Adipose tissue (tissue), 3 donors: Measurements from ENCODE around the gene DOCK2. TPM values are rescaled to one million over a fixed set of nuclear protein-coding genes. Genes with fewer than 3 reads are reported as not detected.
"Not testable (repeated sequence)": the region's sequence is repeated elsewhere in the genome, so short reads cannot be mapped to it uniquely, and the experiment has no call there.

Experiments used
- H3K27ac ChIP-seq: one replicate; pipeline ENCODE4 v1.5.1; 2013; ENCODE audit warnings: low read depth, low read length
- WGBS, 3 donors: extraction: QIAGEN DNeasy Blood & Tissue Kit; methylation state at CpG; one replicate each; pipeline ENCODE4 v1.1.7; 2013; 5-methylcytosine and 5-hydroxymethylcytosine counted together
- polyA plus RNA-seq, 3 donors: library from polyadenylated mRNA; stranded (reverse); fragments of 200-250 nt; gene quantifications; one replicate each; pipeline ENCODE4 v1.2.3, GENCODE V29; 2013
- donor health status: healthy with polysubstance abuse.
- donor health status: Bipolar disorder and iron deficiency.
- donor health status: healthy.

The DOCK2 gene
- polyA plus RNA-seq, 3 donors: 1.3 to 7.0 (median 6.8) TPM

- WGBS, 3 donors: 67 to 100% (median 72%) methylated on average over 2 of the region's 2 CpGs
- no peak overlapping the region for H3K27ac ChIP-seq
Observed at GRCh38 chr5:169796731-169797130, 159.7 kb downstream of the DOCK2 start.

DNA sequence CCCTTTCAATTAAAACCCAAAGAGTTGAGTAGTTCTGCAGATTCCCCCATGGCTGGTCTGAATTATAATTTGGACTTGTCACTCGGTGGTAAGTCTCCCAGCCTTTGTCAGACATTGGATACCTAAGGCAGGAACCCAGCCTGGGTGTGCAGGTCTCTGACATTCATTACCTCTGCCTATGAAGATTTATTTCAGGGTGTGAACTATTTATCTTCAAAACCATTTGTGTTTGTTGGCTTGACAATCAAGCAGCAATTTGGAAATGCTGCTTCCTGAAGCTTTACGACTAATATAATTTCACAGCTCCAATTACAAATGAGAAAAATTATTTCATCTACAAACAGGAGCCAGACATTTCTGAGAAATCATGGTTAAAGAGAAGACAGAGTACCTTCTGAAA is 160.5 kb downstream of the DOCK2 start:
- WGBS, 3 donors: 67 to 85% (median 77%) methylated on average over 2 of the region's 2 CpGs
- no peak overlapping the region for H3K27ac ChIP-seq

DNA sequence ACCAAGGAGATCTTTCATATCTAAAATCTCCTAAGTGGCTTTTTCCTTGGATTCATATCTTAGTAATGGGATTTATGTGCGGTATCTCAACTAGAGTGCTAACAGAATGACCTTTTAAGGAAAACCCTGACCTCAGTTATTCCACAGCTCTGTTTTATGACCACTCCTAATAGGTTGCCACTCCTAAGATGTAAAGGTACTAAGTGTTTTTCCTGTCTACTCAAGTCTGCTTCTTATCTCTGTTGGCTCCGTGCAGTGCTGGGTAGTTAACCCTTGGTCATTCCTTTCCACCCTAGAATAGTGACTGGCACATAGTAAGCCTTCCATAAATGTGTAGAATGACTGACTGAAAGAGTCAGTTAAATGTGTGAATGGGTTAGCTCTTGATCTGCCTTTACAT is 161.4 kb downstream of the DOCK2 start:
- H3K27ac ChIP-seq: no peak overlapping the region
- 48 to 73% (median 54%) methylated on average over 2 of the region's 2 CpGs for WGBS, 3 donors

- 83 to 94% (median 86%) methylated on average over 4 of the region's 4 CpGs for WGBS, 3 donors
Observed at GRCh38 chr5:169798906-169799660, 162.0 kb downstream of the DOCK2 start.

DNA sequence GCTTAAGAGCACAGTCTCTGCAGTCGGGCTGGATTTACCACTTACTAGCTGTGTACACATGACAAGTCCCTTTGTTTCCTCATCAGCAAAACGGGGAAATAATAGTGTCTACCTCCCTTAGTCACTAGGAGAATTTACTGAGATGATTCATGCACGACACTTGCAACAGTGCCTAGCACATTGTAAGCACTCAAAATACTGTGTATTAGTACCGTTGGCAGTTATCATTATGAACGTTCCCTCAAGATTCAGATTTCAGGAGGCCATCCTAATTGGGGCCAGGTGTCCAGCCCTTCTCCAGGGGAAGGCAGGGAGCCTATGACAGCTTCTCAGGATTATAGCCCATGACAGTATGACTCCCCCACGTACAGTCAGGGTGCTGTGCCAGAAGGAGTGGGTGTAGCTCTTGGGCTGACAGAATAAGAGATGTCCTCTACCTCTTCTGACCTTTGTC is 164.3 kb downstream of the DOCK2 start:
- no peak overlapping the region for H3K27ac ChIP-seq
- 53 to 58% (median 55%) methylated on average over 6 of the region's 6 CpGs for WGBS, 3 donors

More at GRCh38 chr5:169798906-169799660, 162.0 kb downstream of the DOCK2 start:
- no peak overlapping the region for H3K27ac ChIP-seq

GRCh38 chr5:169801781-169802180 is 164.7 kb downstream of the DOCK2 start:
- H3K27ac ChIP-seq: no peak overlapping the region
- WGBS, 3 donors: 77 to 88% (median 81%) methylated on average over 2 of the region's 2 CpGs

DNA sequence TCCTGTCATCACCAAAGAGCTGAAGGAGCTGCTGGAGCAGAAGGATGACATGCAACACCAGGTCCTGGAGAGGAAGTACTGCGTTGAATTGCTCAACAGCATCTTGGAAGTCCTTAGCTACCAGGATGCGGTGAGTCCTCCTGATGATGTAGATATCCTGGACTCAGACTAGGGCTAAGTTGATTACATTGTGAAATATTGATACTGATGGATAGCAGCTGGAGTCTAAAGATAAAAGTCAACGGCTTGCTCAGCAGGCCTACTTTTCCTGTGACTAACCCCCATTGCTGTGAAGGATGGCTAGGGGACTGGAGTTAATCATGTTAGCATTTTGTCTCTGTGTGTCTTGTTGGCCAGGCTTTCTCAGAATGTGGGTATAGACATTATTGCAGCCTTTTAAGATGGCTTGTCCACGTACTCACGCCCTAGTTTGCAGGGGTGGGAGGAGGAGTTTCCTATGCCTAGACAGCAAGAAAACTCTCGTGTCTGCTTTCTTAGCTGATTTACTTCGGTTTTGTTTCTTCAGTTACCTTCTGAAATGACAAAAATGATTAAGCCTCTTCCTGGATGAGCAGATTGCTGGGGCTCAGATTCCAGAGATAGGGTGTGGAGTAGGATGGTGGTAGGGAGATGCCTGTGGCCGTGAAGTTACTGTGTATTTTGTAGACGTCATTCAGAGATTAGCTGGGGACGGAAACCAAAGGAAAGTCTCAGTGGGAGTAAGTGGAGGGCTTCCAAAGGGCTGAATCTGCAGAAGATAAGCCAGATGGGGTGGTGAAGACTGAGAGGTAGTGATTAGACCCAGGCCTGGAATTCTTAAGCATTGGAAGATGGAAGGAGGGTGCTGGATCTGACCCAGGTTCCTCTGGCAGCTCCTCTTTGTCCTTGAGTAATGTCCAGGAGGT is 166.3 kb downstream of the DOCK2 start:
- no peak overlapping the region for H3K27ac ChIP-seq
- 26 to 51% (median 28%) methylated on average over 10 of the region's 10 CpGs for WGBS, 3 donors

DNA sequence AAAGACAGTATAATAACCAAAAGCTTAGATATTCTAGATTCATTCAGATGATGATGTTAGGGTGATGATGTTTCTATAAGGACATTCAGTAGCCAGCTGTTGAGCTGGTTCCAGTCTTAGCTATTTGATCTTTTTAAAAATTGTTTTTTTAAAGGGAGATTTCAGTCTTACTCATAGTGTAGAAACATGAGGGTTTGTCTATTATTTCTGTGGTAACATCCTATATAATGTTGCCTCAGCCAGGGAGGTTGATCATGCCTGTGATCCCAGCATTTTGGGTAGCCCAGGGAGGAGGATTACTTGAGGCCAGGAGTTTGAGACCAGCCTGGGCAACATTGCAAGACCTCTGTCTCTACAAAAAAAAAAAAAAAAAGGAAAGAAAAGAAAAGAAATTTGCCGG is 167.8 kb downstream of the DOCK2 start:
- WGBS, 3 donors: 78 to 91% (median 78%) methylated on average over 1 of the region's 1 CpG
- no peak overlapping the region for H3K27ac ChIP-seq

DNA sequence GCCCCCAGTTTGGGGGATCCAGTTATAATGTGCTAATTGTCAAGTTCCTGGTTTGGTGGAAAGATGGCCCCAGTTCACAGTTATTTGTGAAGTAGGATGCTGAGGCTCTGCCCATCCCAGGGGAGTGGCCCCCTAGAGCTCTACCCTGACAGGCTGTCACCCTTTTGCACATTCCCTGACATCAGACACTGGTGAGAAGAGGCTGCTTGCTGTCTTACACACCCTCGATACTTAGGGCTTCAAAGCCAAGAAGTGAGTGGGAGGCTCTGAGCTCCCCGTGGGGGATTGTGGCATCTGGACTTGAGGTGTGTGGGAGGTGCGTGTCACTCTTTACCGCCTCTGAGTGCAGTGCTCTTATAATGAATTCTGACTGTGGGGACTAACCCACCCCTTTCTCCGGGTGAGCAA is 168.5 kb downstream of the DOCK2 start:
- no peak overlapping the region for H3K27ac ChIP-seq
- 43 to 62% (median 50%) methylated on average over 5 of the region's 5 CpGs for WGBS, 3 donors

DNA sequence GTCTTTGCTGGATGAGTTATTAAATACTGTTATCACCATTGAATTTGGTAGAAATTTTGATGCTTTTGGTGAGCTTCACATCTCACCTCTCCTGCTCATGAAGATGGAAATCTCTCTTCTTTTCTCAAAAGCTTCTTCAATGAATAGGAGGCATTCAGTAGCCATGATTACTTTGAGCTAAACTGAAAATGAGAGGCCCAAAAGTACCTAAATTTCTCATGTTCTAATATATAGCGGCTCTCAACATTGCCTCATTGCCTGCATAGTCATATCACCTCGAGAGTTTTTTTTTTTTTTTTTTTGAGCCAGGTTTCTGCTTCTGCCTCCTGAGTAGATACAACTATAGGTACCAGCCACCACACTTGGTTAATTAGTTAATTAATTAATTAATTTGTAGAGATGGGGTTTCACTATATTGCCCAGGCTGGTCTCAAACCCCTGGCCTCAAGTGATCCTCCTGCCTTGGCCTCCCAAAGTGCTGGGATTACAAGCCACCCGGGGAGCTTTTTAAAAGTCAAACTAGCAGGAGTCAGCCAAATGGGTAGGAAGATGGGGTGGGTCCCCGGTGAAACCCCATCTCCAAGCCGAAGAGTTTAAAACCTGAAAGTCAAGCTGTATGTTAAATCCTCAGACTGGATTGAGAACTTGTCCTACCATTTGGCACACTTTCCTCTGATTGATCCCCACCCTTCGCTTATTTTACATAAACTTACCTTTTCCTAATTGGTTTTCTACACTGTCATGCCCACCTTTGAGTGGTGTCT is 169.0 kb downstream of the DOCK2 start:
- H3K27ac ChIP-seq: no peak overlapping the region
- WGBS, 3 donors: 85 to 95% (median 88%) methylated on average over 6 of the region's 6 CpGs

- WGBS, 3 donors: 21 to 70% (median 46%) methylated on average over 2 of the region's 2 CpGs
- H3K27ac ChIP-seq: no peak overlapping the region
Observed at GRCh38 chr5:169808118-169808581, 171.1 kb downstream of the DOCK2 start.

- 79 to 93% (median 91%) methylated on average over 3 of the region's 3 CpGs for WGBS, 3 donors
- not testable (repeated sequence) for H3K27ac ChIP-seq
Observed at GRCh38 chr5:169808880-169809279, 171.8 kb downstream of the DOCK2 start.

GRCh38 chr5:169809281-169809680 is 172.2 kb downstream of the DOCK2 start:
- WGBS, 3 donors: 55 to 65% (median 59%) methylated on average over 5 of the region's 5 CpGs

GRCh38 chr5:169810524-169810923 is 173.4 kb downstream of the DOCK2 start:
- 86 to 94% (median 93%) methylated on average over 5 of the region's 5 CpGs for WGBS, 3 donors
- H3K27ac ChIP-seq: no peak overlapping the region

More at GRCh38 chr5:169809281-169809680, 172.2 kb downstream of the DOCK2 start:
- no peak overlapping the region for H3K27ac ChIP-seq

GRCh38 chr5:169811023-169811422 is 173.9 kb downstream of the DOCK2 start:
- WGBS, 3 donors: 74 to 93% (median 79%) methylated on average over 5 of the region's 5 CpGs
- no peak overlapping the region for H3K27ac ChIP-seq

- 66 to 87% (median 81%) methylated on average over 5 of the region's 5 CpGs for WGBS, 3 donors
- no peak overlapping the region for H3K27ac ChIP-seq
Observed at GRCh38 chr5:169811680-169812079, 174.6 kb downstream of the DOCK2 start.

- 65 to 81% (median 72%) methylated on average over 6 of the region's 6 CpGs for WGBS, 3 donors
- H3K27ac ChIP-seq: no peak overlapping the region
Observed at GRCh38 chr5:169812786-169813185, 175.7 kb downstream of the DOCK2 start.

DNA sequence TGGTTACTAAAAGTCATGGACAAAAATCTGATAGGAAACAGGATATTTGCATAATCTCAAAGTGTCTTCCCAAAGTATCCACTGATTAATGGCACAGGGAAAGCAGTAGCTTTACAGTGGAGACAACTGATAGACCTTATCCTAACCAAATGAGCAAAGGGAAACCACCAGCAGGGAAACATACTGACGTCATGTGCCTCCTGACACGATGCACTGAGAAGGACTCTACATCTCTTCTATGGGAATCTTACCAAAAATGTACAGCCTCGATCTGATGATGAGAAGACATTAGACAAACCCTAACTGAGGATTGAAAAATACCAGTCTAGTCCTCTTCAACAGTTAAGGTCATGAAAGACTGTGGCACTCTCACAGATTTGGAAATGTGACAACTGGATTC is 177.0 kb downstream of the DOCK2 start:
- WGBS, 3 donors: 84 to 93% (median 85%) methylated on average over 3 of the region's 3 CpGs
- H3K27ac ChIP-seq: no peak overlapping the region
